Hepatocyte (in vitro differentiated cells): Measurements from ENCODE around the gene FUBP3. TPM values are rescaled to one million over a fixed set of nuclear protein-coding genes. Genes with fewer than 3 reads are reported as not detected.

Source experiments
- DNase-seq: peaks from one replicate; pipeline ENCODE4 v3.0.0-alpha.2; 2016; ENCODE audit warnings: low spot score
- H2AFZ ChIP-seq: fragments of 200-600 bp; sonication (generic); 2 replicates; pipeline ENCODE4 v1.6.0; 2016; ENCODE audit warnings: antibody characterized with exemption, mild to moderate bottlenecking
- H3K27ac ChIP-seq: fragments of 200-600 bp; sonication (generic); 2 replicates; pipeline ENCODE4 v1.5.1; 2016; ENCODE audit warnings: mild to moderate bottlenecking
- H3K27me3 ChIP-seq: fragments of 200-600 bp; sonication (generic); 2 replicates; pipeline ENCODE4 v1.6.1; 2016
- H3K36me3 ChIP-seq: fragments of 200-600 bp; sonication (generic); replicated peaks from 2 replicates; pipeline ENCODE4 v1.5.1; 2016; ENCODE audit warnings: low read depth; ENCODE audit not compliant: insufficient read depth
- H3K4me1 ChIP-seq: fragments of 200-600 bp; sonication (generic); 2 replicates; pipeline ENCODE4 v1.5.1; 2016; ENCODE audit warnings: mild to moderate bottlenecking, moderate library complexity; ENCODE audit not compliant: insufficient read depth
- H3K4me2 ChIP-seq: fragments of 200-600 bp; sonication (generic); 2 replicates; pipeline ENCODE4 v1.6.0; 2016
- H3K4me3 ChIP-seq: fragments of 200-600 bp; sonication (generic); 2 replicates; pipeline ENCODE4 v1.5.1; 2016; ENCODE audit warnings: mild to moderate bottlenecking
- H3K79me2 ChIP-seq: fragments of 200-600 bp; sonication (generic); 2 replicates; pipeline ENCODE4 v1.6.0; 2017; ENCODE audit warnings: mild to moderate bottlenecking
- H3K9me2 ChIP-seq: fragments of 200-600 bp; sonication (generic); replicated peaks from 2 replicates; pipeline ENCODE4 v1.6.0; 2017; ENCODE audit warnings: mild to moderate bottlenecking; ENCODE audit not compliant: insufficient read depth
- H3K9me3 ChIP-seq: fragments of 200-600 bp; sonication (generic); 2 replicates; pipeline ENCODE4 v1.5.1; 2016; ENCODE audit warnings: low read depth, mild to moderate bottlenecking
- H4K20me1 ChIP-seq: fragments of 200-600 bp; sonication (generic); 2 replicates; pipeline ENCODE4 v1.6.0; 2016; ENCODE audit warnings: mild to moderate bottlenecking; ENCODE audit not compliant: insufficient read depth, poor library complexity, severe bottlenecking
- EZH2 ChIP-seq: fragments of 200-600 bp; sonication (generic); IDR thresholded peaks from 2 replicates; pipeline ENCODE4 v1.6.1; 2016; ENCODE audit warnings: antibody characterized with exemption, mild to moderate bottlenecking, borderline replicate concordance
- EZH2phosphoT487 ChIP-seq: fragments of 200-600 bp; sonication (generic); IDR thresholded peaks from one replicate; pipeline ENCODE4 v1.6.1; 2018; ENCODE audit warnings: antibody characterized with exemption, mild to moderate bottlenecking, low read depth, moderate library complexity; ENCODE audit not compliant: unreplicated experiment, severe bottlenecking
- WGBS: methylation state at CpG from one replicate; pipeline ENCODE4 v1.1.6; 2016; ENCODE audit warnings: low lambda C conversion rate; ENCODE audit errors: missing lambda C conversion rate; 5-methylcytosine and 5-hydroxymethylcytosine counted together
- polyA plus RNA-seq: library from polyadenylated mRNA; unstranded; fragments of >200 nt; fragmentation: Nextera tagmentation; extraction: Ambion mirVana; gene quantifications from 2 replicates; pipeline ENCODE4 v1.2.1, GENCODE V29; 2016
- total RNA-seq: library from RNA; depleted of rRNA; stranded (reverse); fragments of >200 nt; gene quantifications from 2 replicates; pipeline ENCODE4 v1.2.3, GENCODE V29; 2014
- TF ChIP-seq, protein P1 (sequence below): fragments of 200-600 bp; sonication (generic); IDR thresholded peaks from 2 replicates; pipeline ENCODE4 v1.5.1; 2016; ENCODE audit warnings: antibody characterized with exemption, mild to moderate bottlenecking; ENCODE audit not compliant: poor library complexity

FUBP3 gene
- total and polyA plus RNA-seq, 2 experiments from 2014 or later: 55.1 to 56.1 TPM

- DNase-seq: no peak
- H3K9me3 ChIP-seq: no peaks in the 10 kb centered on the region
- H2AFZ ChIP-seq: no peak overlapping the region
- no peaks in the 10 kb centered on the region for H3K4me1 ChIP-seq
- no peak overlapping the region for H3K4me3 ChIP-seq
- no peaks in the 10 kb centered on the region for H3K36me3 ChIP-seq
- no peaks in the 10 kb centered on the region for H4K20me1 ChIP-seq
- H3K27me3 ChIP-seq: peaks cover 13% of the 10 kb centered on the region
- no peak overlapping the region for H3K27ac ChIP-seq
- no peaks in the 10 kb centered on the region for H3K79me2 ChIP-seq
- 93% methylated on average over 5 of the region's 5 CpGs for WGBS
- no peak overlapping the region for H3K4me2 ChIP-seq
- no peak for TF ChIP-seq EZH2
- TF ChIP-seq EZH2phosphoT487: no peak
- TF ChIP-seq, protein P1, sequence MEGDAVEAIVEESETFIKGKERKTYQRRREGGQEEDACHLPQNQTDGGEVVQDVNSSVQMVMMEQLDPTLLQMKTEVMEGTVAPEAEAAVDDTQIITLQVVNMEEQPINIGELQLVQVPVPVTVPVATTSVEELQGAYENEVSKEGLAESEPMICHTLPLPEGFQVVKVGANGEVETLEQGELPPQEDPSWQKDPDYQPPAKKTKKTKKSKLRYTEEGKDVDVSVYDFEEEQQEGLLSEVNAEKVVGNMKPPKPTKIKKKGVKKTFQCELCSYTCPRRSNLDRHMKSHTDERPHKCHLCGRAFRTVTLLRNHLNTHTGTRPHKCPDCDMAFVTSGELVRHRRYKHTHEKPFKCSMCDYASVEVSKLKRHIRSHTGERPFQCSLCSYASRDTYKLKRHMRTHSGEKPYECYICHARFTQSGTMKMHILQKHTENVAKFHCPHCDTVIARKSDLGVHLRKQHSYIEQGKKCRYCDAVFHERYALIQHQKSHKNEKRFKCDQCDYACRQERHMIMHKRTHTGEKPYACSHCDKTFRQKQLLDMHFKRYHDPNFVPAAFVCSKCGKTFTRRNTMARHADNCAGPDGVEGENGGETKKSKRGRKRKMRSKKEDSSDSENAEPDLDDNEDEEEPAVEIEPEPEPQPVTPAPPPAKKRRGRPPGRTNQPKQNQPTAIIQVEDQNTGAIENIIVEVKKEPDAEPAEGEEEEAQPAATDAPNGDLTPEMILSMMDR: no peak
- H3K9me2 ChIP-seq: no peaks in the 10 kb centered on the region
Measured at GRCh38 chr9:130542038-130542437, 37.3 kb upstream of the FUBP3 start.

GRCh38 chr9:130542457-130543228, 36.7 kb upstream of the FUBP3 start:
- Histone ChIP-seq H3K4me1 (no peaks in the 10 kb centered on the region), H2AFZ (no peak overlapping the region), H3K27ac (no peak overlapping the region), H3K27me3 (peaks cover 13% of the 10 kb centered on the region), H4K20me1 (no peaks in the 10 kb centered on the region), H3K4me2 (no peak overlapping the region), H3K79me2 (no peaks in the 10 kb centered on the region), H3K36me3 (no peaks in the 10 kb centered on the region), H3K9me3 (no peaks in the 10 kb centered on the region), H3K9me2 (no peaks in the 10 kb centered on the region), H3K4me3 (no peak overlapping the region)
- no peak for TF ChIP-seq EZH2
- no peak for TF ChIP-seq EZH2phosphoT487
- TF ChIP-seq, protein P1: no peak
- WGBS: 77% methylated on average over 6 of the region's 7 CpGs
- no peak for DNase-seq

DNA sequence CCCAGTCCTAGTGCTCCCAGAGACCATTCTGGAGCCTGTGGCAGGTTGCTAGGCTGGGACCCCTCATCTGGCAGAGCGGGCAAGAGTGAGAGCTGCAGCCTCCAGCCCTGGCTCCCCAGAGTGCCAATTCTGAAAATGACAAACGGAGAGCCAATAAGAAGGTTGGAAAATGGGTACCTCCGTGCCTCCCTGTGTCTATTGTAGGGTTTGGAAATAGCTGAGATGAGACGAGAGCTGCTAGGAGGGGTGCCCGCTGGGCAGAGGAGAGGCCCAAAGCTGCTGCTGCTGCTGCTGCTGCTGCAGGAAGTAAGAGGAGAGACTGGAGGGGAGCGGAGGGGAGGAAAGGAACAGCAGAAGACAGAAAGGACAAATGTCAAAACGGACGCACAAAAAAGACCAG, 36.0 kb upstream of the FUBP3 start:
- Histone ChIP-seq H3K79me2 (no peaks in the 10 kb centered on the region), H3K9me3 (no peaks in the 10 kb centered on the region), H3K4me1 (no peaks in the 10 kb centered on the region), H3K4me2 (no peak overlapping the region), H3K27me3 (peaks cover 7% of the 10 kb centered on the region), H3K27ac (no peak overlapping the region), H3K36me3 (no peaks in the 10 kb centered on the region), H3K4me3 (no peak overlapping the region), H3K9me2 (no peaks in the 10 kb centered on the region), H2AFZ (no peak overlapping the region), H4K20me1 (no peaks in the 10 kb centered on the region)
- 77% methylated on average over 8 of the region's 8 CpGs for WGBS
- no peak for DNase-seq
- TF ChIP-seq, protein P1: no peak
- TF ChIP-seq EZH2phosphoT487 (no peak), EZH2 (no peak)
